ENCODE data around the gene AMBP. TPM values are rescaled to one million over a fixed set of nuclear protein-coding genes. Genes with fewer than 3 reads are reported as not detected.

Gene AMBP
- total RNA-seq, 2 experiments from 2014 or later, result not detected

- H3K27ac ChIP-seq (ENCODE audit: low read depth in 1 of 2, low read length in 2 of 2), result no peak overlapping the region
- intact Hi-C loops (cut with DNase I, micrococcal nuclease), result no loop called here
- Mint-ChIP-seq H3K4me1 (ENCODE audit: low read depth) (no peaks in the 10 kb centered on the region), H3K36me3 (ENCODE audit: low read depth) (peaks cover 14% of the 10 kb centered on the region), H3K4me3 (no peak overlapping the region), H3K27me3 (no peaks in the 10 kb centered on the region), H3K27ac (no peak overlapping the region), H3K9me3 (peaks cover 2% of the 10 kb centered on the region)
- peaks cover 9 to 22% of the 10 kb centered on the region in 2 experiments for H3K9me3 ChIP-seq (ENCODE audit: control insufficient read depth in 1 of 2, insufficient read depth in 1 of 2, low read length in 2 of 2)
- H3K4me1 ChIP-seq (ENCODE audit: insufficient read depth, low read length), result no peaks in the 10 kb centered on the region
- TF ChIP-seq CTCF (IDR thresholded peaks at IDR 0.05), result no peak
- CTCF ChIA-PET, result no interaction called here
- DNase-seq (no peak), ATAC-seq (ENCODE audit: poor library complexity) (no peak)
- H3K36me3 ChIP-seq (ENCODE audit: insufficient read depth, low read length), result no peaks in the 10 kb centered on the region
- no peaks in the 10 kb centered on the region for H3K27me3 ChIP-seq (ENCODE audit: control insufficient read depth in 1 of 2, insufficient read depth in 2 of 2, low read length in 2 of 2)
- POLR2A ChIA-PET, result no interaction called here
- no peak overlapping the region for H3K4me3 ChIP-seq (ENCODE audit: low read length)
Measured at GRCh38 chr9:114025760-114026159, 52.3 kb downstream of the AMBP start.

GRCh38 chr9:114025196-114025753 is 52.8 kb downstream of the AMBP start:
- ChIA-PET CTCF (no interaction called here), POLR2A (no interaction called here)
- no peak for ATAC-seq (ENCODE audit: poor library complexity)
- Mint-ChIP-seq H3K27ac (no peak overlapping the region), H3K36me3 (ENCODE audit: low read depth) (peaks cover 14% of the 10 kb centered on the region), H3K27me3 (no peaks in the 10 kb centered on the region), H3K4me1 (ENCODE audit: low read depth) (no peaks in the 10 kb centered on the region), H3K9me3 (peaks cover 2% of the 10 kb centered on the region), H3K4me3 (no peak overlapping the region)
- no peaks in the 10 kb centered on the region for H3K27me3 ChIP-seq (ENCODE audit: control insufficient read depth in 1 of 2, insufficient read depth in 2 of 2, low read length in 2 of 2)
- no peaks in the 10 kb centered on the region for H3K36me3 ChIP-seq (ENCODE audit: insufficient read depth, low read length)
- H3K4me1 ChIP-seq (ENCODE audit: insufficient read depth, low read length), result no peaks in the 10 kb centered on the region
- no peak overlapping the region for H3K4me3 ChIP-seq (ENCODE audit: low read length)
- intact Hi-C loops (cut with DNase I, micrococcal nuclease), result no loop called here
- TF ChIP-seq CTCF (IDR thresholded peaks at IDR 0.05), result no peak
- no peak overlapping the region for H3K27ac ChIP-seq (ENCODE audit: low read depth in 1 of 2, low read length in 2 of 2)
- DNase-seq, result no peak
- peaks cover 9 to 22% of the 10 kb centered on the region in 2 experiments for H3K9me3 ChIP-seq (ENCODE audit: control insufficient read depth in 1 of 2, insufficient read depth in 1 of 2, low read length in 2 of 2)

GRCh38 chr9:114023961-114024360 is 54.1 kb downstream of the AMBP start:
- H3K4me3 ChIP-seq (ENCODE audit: low read length), result no peak overlapping the region
- ChIA-PET POLR2A (no interaction called here), CTCF (no interaction called here)
- Mint-ChIP-seq H3K27me3 (no peaks in the 10 kb centered on the region), H3K4me3 (no peak overlapping the region), H3K36me3 (ENCODE audit: low read depth) (peaks cover 14% of the 10 kb centered on the region), H3K27ac (no peak overlapping the region), H3K4me1 (ENCODE audit: low read depth) (no peaks in the 10 kb centered on the region), H3K9me3 (peaks cover 2% of the 10 kb centered on the region)
- DNase-seq, result no peak
- intact Hi-C loops (cut with DNase I, micrococcal nuclease), result no loop called here
- ATAC-seq (ENCODE audit: poor library complexity), result no peak
- no peak overlapping the region for H3K27ac ChIP-seq (ENCODE audit: low read depth in 1 of 2, low read length in 2 of 2)
- peaks cover 9 to 22% of the 10 kb centered on the region in 2 experiments for H3K9me3 ChIP-seq (ENCODE audit: control insufficient read depth in 1 of 2, insufficient read depth in 1 of 2, low read length in 2 of 2)
- no peak for TF ChIP-seq CTCF (IDR thresholded peaks at IDR 0.05)
- H3K4me1 ChIP-seq (ENCODE audit: insufficient read depth, low read length), result no peaks in the 10 kb centered on the region
- no peaks in the 10 kb centered on the region for H3K36me3 ChIP-seq (ENCODE audit: insufficient read depth, low read length)
- no peaks in the 10 kb centered on the region for H3K27me3 ChIP-seq (ENCODE audit: control insufficient read depth in 1 of 2, insufficient read depth in 2 of 2, low read length in 2 of 2)
